ENCODE measurements around the gene SLC9A9.

DNA sequence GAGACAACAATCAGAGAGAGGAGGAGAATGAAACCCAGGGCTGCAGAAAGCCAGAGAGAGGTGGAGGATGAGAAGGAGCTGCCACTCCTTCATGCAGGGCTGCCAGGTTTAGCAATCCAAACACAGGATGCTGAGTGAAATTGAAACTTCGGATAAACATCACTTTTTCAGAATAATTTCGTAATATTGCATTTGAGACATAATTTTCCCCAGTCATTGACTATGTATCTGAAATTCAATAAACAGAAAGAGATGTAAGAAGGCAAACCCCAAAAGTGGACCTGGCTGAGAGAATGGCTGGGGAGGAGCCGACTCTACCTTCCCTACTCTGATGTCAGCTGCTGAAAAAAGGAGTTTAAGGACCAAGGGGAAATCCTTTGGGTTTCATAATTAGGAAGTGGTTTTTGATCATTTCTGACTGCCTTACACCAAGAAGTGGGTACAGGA is 33.8 kb downstream of the SLC9A9 start:
- TF ChIP-seq EP300 (IDR thresholded peaks at IDR 0.05) (no peak), CTCF (IDR thresholded peaks at IDR 0.05) (no peak), POLR2AphosphoS5 (IDR thresholded peaks at IDR 0.05) (no peak)
